ENCODE data around the gene MORC2.
A peak's percentile ranks its signal among the peaks of the same experiment; 100 is the strongest.

MORC2 gene

DNA sequence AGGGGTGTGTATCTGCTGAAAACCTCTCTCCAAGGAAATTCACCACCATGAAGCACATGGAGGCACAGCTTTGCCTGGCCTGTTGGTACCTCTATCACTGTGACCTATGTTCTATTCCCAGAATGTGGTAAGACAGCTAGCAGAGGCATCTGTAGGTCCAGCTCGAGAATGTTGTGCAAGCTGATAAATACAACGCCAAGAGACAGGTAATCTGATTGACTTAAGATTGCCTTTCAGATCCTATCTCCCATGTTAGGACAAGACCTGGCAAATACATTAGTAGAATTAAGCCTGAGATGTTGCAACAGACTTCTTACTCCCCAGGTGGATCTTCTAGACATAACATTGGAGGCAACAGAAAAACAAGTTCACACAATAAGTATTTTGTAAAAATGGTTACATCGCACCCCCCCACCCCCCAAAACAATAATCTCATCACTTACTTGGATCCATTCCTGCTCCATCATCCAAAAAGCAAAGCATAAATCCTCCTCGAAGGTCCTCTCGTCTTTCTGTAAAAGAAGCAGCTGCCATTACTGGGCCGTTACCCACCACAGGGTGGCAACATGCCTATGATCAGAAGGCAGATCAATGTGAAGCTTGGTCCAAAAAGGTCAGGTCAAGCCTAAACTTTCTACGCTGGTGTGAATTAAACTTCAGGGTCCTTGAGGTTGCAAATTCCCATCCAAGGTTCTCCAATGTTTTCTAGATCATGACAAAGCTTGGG, 18.5 kb downstream of the MORC2 start:
- DNase-seq (ENCODE audit: low read depth in 2 of 2) = no peak

DNA sequence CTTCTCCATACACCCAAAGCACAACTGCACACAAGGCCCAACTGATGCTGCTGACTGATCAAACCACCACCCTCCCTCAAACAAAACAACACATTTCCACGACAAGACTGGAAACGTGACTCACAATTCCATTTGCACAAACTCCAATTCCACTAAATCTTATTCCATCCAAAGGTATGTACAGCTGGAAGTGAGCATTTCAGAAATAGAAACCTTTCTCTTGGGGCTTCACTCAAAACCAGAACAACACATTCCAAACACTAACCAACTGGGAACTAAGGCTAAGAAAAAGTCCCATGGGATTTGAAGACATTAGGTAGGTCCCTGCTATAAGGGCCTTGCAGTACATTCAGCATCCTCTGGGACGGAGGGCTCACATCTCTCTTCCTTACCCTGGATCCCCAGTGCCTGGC, 19.6 kb downstream of the MORC2 start:
- no peak for DNase-seq (ENCODE audit: low read depth in 2 of 2)

DNA sequence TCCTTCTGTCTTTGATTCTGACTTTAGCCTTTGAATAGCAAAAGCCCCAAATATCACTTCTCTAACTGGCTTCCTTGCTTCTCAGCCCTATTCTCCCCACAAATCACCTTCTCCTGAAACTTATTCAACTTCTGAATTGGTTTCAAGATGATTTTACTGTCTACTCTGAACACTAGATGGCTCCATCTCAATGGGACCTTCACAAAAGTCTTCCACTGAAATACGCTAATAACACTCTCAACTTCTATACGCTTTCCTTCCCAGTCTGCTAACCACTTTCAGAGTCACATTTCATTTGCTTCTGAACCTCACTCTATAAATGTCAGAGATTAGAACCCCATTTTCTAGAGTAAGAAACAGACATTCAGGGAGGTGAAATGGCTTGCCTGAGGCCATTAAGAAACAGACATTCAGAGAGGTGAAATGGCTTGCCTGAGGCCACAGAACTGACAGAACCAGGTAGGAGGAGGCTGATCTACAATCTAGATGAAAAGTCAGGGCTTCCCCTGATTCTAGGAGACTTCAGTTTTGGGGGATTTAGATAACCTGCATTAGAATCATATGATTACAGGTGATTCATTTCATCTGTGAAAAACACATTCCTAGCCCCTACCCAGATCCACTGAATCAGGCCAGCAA, 20.6 kb downstream of the MORC2 start:
- DNase-seq (ENCODE audit: low read depth in 2 of 2) = no peak

DNA sequence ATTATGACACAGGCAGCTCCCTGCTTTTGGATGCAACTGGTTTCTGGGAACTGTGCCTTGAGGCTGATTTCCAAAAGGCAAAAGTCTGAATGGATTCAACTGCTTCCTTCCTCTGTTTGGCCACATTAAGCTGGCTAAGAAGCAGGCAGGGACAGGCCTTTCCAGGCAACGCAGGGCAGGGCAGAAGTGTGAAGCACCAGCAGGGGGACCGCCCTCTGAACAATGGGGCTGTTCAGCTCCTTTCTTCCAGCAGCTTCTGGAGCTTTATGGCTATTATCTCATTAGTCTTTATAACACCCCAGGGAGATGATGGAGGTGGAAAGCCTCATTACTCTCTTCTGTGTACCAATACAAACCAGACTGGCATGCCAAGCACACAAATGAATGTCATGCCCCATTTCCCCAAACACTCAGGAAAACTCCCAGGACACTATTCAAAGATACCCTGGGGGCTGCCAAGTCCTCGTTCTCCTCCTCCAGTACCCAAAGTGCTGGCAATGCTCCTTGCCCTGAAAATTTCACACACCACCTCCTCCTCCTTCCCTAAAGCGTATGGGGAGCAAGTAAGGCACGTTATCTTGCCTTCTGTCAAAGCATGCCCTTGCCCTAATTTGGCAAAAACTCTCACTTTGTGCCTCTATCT, 21.3 kb downstream of the MORC2 start:
- no peak for DNase-seq (ENCODE audit: low read depth in 2 of 2)

DNA sequence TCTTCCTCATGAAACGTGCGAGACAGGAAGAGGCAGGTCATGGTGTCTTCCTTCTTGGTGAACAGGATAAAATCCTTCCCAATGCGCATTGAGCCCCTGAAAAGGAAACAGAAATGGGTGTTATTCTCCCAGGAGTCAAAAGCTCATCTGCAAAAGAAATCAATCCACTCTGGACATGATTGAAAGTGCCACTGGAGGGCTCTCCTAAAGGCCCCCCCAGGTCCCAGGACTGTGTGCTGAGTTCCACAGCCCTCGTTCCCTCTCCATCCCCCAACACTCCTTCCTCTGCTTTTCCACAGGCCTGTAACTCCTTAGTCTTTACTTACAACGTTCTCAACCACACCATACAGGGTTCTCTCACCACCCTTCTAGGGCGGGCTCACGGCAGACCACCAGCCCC, 22.2 kb downstream of the MORC2 start:
- DNase-seq (ENCODE audit: low read depth in 2 of 2) = no peak

DNA sequence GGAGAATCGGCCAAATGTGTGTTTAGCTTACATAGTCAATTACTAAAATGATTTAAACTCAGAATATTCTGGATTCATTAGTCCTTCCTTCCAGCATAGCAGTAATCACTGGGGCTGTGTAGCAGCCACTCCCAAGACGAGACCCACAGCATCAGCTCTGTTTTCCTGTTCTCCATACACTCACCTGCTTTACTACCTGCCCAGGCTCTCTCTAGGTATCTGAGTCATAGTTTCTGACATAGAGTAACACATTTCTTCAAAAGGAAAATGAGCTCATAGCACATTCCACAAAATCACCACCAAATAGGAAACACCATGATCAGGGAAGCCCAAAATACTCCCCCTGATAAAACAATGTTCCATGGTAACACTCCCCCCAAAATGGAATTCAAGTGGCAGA, 22.9 kb downstream of the MORC2 start:
- DNase-seq (ENCODE audit: low read depth in 2 of 2) = no peak

DNA sequence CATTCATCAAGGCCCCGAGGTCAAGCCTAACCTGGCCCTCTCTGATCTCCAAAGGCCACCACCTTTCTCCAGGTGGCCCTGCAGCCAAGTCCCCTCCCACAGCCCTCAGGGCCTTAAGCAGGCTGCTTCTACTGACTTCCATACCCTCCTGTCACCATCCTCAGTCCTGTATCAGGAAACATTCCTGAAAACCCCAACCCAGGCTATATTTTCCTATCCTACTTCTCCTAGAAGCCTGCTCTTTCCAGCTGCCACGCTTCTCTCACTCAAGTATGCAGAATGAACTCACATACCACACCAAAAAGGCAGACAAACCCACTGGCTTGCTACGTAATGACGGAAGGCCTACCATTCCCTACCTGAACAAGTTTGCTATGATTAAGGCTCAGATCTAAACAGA, 23.6 kb downstream of the MORC2 start:
- DNase-seq (ENCODE audit: low read depth in 2 of 2) = no peak

DNA sequence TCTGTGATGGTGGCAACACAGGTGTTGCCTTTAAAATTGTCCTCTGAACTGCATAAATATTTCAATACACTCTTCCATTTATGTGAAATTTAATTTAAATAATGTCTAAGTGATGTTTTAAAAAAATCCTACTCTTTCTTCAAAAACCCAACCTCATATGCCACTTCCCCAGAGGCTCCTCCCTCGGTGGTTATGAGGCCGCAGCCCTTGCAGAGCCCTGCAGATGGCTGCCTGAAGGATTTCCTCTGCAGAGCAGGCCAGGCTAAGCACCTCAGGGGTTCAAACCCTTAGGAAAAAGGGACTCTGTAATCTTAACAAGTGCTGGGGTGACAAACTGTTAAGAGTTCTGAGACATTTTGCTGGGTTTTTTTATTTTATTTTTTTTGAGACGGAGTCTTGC, 25.2 kb downstream of the MORC2 start:
- peak in 1 of 2 donors; percentile 31 for DNase-seq (ENCODE audit: low read depth in 2 of 2)

DNA sequence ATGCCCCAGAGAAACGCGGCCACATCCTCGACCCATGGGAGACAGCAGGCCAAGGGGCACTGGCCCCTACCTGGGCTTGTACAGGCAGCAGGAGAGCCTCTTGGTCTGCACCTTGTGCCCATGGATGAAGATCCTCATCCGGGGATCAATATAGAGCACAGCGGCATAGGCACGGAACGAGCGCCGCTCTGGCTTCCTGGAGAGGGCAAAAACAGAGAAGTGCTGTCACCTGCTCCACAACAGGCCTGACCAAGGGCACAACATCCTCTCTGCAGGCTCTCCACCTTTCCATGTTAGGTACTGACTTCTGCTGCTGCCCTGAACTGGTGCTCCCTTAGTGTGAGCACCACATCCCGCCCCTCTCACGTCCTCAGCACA, 27.2 kb downstream of the MORC2 start:
- DNase-seq (ENCODE audit: low read depth in 2 of 2) = no peak

DNA sequence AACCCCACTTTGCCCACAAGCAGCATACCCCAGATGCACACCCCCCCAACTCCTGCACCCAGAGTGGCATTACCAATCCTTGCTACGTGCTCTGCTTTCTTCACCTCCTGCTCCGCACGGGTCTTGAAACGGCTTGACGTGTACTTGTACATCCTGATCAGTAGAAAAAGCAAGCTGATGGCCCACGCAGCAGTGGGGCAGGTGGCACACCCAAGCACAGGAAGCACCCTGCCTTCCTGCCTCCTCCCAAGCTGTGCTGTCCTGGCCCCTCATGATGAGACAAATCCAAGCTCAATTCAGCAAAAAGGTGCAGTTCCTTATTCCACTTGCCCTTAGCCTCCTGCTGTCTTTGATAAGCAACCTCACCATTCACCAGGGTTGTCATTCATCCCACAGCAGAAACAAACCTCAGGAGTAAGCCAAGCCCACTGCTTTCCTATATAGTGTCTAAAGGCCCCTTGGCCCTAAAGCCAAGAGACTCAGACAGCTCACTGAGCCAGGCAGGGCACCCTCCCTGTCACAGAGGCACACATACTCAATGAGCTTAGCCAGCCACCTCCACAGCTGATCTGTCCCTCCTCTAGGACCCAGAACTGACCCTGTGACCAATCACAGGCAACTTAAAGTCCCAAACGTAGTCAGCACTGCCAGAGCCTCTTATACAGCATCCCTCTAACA, 27.8 kb downstream of the MORC2 start:
- no peak for DNase-seq (ENCODE audit: low read depth in 2 of 2)

DNA sequence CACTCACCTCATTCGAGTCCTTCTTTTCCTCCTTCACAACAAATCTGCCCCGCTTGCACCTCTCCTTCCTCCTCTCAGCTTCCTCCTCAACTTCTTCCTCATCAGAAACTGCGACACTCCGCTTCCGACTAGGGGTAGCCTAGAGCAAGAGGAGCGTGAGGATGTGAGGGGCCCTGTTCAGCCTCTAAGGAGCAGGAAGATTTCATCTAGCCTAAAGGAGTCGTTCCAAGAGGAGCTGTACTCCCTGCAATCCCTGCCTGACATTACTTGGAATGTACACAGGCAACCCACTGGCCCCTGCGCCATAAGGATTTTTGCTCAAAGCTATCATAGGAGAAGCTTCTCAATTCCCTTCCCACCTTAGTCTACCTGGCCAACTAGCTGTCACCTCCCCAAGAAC, 34.5 kb downstream of the MORC2 start:
- DNase-seq (ENCODE audit: low read depth in 2 of 2) = no peak

DNA sequence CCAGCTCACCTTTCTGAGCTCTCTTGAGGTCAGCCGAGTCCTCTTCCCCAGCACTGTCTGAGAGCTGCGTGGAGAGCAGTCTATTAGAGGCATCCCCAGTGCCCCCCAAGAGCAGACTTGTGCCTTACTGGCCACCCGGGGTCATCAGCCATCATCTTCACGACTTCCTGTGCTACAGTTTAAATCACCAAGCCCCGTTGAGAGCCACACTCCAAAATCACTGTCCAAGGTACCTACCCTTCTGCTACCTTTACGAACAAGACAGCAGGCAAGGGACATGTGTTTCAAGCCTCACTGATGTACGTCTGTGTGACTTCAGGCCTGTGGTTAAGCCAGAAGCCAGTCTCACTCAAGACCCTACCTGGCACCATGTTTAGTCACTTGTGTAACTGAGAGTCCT, 35.1 kb downstream of the MORC2 start:
- no peak for DNase-seq (ENCODE audit: low read depth in 2 of 2)

DNA sequence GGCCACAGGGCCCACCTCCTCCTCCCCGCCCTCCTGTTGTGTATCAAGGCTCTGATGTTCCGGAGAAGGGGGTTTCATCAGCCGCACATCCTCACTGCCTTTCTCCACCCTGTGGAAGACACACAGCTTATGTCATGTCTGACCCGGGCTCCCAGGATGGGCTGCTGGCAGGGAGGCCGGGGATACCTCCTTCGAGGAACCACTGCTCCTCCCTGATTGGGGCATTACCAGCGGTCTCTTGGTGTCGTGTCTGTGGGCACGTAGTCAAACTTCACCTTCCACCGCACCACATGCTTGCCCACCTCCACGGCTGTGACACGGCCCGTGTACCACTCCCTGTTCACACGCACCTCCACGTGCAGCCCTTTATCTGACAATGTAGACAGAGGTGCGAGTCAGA, 35.9 kb downstream of the MORC2 start:
- no peak for DNase-seq (ENCODE audit: low read depth in 2 of 2)

DNA sequence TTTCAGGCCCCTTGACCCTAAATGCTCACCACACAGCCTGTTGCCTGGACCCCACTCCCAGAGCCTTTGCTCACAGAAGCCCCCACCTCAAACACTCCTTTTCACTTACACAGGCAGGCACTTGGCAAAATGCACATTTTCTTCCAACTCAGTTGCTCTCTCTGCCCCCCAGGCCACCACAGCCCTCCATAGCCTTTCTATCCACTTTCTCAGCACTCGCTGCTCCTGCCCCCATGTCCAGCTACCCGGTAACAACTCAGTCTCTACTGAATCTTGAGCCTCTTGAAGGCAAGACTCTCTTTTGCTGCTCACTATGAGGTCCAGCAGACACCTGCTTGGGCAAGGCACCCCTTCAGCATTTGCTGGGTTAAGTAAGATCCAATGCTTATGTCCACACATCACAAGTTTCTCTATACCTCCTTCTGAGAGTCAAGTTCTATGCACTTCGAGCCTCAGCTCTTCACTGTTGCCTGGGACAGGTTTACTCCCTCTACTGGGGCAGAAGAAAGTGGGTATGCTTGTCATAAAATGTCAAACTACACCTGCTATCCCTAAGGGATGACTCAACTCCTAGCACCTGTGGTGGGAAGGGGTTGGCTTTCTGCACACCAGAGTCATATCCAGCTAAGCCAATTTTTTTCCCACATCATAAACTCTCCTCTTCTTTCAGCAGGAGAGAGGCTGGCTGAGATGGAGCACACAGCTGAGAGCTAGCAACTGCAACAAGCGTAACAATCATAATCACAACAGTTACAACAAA, 36.9 kb downstream of the MORC2 start:
- no peak for DNase-seq (ENCODE audit: low read depth in 2 of 2)

DNA sequence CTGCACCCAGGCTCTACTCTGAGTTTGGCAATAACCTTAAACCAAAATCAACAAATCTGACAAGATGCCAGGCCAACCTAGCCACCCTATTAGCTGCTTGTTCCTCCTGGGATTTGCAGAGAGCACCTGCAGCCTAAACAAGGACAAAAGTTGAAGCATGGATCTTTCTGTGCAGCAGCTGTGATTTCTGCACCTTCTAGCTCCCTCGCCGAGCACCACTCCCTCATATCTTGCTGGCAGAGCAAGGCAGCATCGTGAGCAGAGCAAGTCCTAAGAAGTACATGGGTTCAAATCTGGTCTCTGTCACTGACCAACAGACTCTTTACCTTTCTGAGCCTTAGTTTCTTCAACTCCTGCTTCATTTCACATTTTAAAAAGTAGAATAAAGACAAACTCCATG, 38.3 kb downstream of the MORC2 start:
- no peak for DNase-seq (ENCODE audit: low read depth in 2 of 2)

DNA sequence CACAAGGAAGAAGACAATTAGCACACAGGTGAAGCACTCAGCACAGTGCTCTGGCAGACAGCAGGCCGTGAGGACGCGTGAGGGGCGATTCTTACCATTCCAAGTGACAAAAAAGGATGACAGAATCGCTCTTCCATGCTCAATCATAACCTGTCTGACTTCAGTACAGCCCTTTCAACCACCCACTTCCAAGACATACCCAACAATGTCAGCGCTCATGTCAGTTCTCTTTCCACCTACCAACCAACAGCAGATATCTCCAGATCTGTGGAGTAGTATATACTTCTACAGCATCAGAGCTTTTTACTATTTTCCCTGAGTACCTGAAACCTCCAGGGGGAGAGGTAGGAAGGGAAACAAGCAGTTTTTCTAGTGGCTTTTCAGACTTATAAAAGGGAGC, 40.2 kb downstream of the MORC2 start:
- no peak for DNase-seq (ENCODE audit: low read depth in 2 of 2)

DNA sequence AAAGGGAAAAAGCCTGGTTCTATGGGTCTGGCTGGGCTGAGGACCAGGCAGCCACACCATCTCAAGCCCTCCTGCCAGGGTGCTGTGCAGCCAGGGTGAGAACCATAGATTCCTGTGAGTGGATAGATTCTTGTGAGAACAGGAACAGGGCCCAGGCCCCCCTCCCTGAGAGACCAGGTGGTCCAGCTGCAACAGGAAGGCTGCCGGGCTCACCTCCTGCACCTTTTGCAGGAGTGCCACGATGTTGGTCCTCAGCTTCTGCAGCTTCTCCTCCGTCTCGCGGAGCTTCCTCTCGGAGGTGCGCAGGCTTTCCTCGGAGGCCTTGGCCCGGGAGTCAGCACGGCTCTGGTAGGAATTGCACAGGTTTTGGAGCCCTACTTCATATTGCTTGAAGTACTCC, 40.8 kb downstream of the MORC2 start:
- DNase-seq (ENCODE audit: low read depth in 2 of 2) = no peak

DNA sequence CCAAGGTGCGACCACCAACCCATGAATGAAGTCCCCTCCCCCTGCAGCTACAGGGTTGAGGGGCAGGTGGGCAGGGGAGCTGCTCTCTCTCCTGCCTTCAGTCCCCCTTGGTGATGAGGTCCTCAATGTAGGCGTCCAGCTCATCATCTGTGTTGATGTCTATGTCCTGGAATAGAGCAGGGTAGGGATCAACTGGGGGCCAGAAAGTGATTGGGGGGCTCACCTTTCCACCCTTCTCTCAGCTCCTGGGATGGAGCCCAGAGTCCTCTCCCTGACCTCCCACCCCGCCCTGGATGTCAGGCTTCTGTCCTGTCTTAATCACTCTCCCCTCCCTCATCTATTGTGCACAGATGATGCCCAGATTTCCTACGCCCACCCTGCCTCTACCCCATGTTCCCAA, 41.9 kb downstream of the MORC2 start:
- no peak for DNase-seq (ENCODE audit: low read depth in 2 of 2)

DNA sequence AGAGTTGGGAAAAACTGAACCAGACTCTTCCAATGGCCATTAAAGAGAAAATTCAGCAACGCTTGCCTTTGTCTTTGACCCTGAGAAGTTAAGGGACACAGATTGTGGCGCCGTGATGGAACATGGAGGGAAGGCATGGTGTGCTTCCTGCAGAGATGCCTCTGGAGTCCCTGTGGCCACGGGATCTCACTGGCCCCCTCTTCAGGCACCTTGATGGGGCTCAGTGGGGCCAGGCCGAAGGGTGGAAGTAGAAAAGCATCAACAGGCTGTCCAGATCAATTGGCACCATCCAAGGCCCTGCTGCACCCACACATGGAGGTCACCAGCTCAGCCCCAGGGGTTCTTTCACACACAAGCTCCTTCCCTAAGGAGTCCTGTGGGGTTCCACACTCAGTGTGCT, 42.9 kb downstream of the MORC2 start:
- no peak for DNase-seq (ENCODE audit: low read depth in 2 of 2)

DNA sequence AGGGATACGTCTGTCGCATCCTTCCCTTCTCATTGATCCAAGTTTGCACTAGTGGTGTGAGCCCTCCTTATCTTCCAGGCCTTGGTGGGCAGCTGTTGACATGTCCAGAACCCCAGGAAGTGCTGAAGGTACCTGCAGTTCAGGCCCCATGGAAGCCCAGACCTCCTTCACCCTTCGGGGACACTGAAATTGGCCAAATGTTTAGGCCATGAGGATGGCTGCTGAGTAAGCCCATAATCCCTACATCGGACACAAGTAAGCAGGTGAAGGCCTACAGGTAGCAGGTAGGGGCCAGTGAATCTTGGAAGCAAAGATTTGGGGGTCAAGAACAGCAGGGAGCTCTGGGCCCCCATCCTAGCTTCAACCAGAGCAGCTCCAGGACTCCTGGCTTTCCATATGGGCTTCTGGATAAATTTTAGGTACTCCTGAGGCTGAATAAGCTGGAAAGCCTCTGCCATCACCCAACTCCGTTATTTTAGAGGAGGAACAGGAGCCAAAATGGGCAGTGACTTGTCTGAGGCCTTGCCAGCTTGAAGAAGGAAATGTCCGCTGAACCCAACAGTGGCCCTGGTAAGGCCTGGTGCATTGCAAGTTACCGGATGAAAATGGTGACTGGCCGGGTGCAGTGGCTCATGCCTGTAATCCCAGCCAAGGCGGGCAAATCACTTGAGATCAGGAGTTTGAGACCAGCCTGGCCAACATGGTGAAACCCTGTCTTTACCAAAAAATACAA, 45.2 kb downstream of the MORC2 start:
- no peak for DNase-seq (ENCODE audit: low read depth in 2 of 2)

DNA sequence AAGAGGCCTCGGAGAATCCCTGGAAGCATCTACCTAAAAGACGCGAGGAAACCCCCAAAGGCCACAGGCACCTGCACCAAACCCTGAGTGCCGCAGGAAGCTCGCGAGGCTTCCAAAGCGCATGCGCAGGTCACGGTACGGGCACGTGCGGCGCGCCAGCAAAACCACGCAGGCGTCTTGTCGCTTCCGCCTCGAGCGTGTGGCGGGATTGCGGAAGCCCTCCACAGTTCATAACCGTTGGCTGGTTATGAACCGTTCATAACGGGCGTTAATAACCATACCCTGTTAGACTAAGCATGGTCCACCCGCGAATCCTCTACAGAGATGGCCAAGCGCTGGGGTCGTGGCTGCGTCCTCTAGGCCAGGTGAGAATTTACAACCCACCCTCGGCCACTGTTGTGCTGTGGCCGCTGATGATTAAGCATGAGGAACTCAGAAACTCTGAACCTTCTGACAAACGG, 46.4 kb downstream of the MORC2 start:
- DNase-seq (ENCODE audit: low read depth in 2 of 2) = peak; percentile 53 to 58
